ENCODE results near the gene IL4I1. TPM values are rescaled to one million over a fixed set of nuclear protein-coding genes. Genes with fewer than 3 reads are reported as not detected.
A peak's percentile ranks its signal among the peaks of the same experiment; 100 is the strongest.

IL4I1 gene
- total and polyA plus RNA-seq, 12 donors, result 0.26 to 26.9 (median 0.57) TPM; not detected in 3

DNA sequence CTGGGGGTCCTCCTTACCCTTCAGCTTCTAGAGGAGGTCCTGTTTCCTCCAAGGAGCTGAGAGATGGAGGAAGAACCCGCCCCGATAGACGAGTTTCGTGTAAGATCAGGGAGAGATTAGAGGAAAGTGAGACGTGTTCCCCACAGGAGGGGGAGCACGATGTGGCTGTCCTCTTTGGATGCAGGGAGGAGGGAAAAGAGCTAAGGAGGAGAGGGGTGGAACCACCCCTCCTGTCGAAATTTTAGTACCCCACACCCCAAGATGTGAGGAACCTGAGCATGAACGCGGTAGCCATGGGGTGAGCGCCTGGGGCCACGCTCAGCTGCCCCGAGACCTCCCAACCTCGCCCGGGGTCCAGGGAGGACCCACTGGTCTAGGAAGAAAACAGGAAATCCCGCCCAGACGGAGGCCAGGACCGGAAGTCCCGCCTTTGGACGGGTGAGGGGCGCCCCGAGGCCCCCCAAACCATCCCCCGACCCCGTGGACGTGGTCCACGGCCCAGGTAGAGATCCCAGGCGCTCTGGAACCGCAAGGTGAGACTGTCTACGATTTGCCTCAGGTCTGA, 20.7 kb downstream of the IL4I1 start:
- H3K4me1 ChIP-seq, result peaks cover 9 to 36% (median 26%) of the 10 kb centered on the region in 9 donors
- intact Hi-C loops (cut with DNase I), result loop anchor here in 4 of 10 donors (1.0 to 5.0 kb wide), 7 partner anchors 25 to 379 kb away; partner anchors contain the start of genes AP2A1 (in 2 of the 4), ATF5 (in 1 of the 4), FUZ (in 1 of the 4) and NUP62 (in 1 of the 4)

DNA sequence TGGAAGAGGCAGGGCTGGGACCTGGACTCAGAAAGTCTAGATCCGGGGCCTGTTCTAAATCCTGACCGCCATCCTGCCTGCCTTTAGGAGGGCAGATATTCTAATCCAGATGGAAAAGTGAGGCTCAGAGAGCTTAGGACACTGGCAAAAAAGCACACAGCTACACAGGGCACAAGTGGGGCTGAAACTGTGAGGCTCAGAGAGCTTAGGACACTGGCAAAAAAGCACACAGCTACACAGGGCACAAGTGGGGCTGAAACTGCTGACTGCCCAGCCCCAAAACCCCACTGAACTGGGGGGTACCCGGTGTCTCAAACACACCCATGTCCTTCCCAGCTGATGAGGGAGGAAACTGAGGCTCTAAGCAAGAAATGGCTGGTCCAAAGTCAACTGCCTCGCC, 21.5 kb downstream of the IL4I1 start:
- intact Hi-C loops (cut with DNase I), result loop anchor here in 3 of 10 donors (5.0 kb wide), 3 partner anchors 108 to 378 kb away; partner anchors contain the start of genes AP2A1 (in 2 of the 3), PRMT1 (in 1 of the 3) and RPS11 (in 1 of the 3)
- WGBS, 2 donors, result 83 to 86% methylated on average over 4 of the region's 4 CpGs

More for the DNA sequence above, 20.7 kb downstream of the IL4I1 start:
- DNase-seq (peak; percentile 72 to 74), ATAC-seq (peak in 6 of 8 donors; percentile 7 to 26 (median 10))
- Histone ChIP-seq H3K9me3 (no peaks in the 10 kb centered on the region), H3K4me3 (peak overlapping the region; percentile 61 to 95 (median 81)), H3K27ac (peak overlapping the region; percentile 91 to 99 (median 98)), H3K36me3 (peaks cover 0 to 44% (median 25%) of the 10 kb centered on the region in 9 donors), H3K27me3 (no peaks in the 10 kb centered on the region)
- TF ChIP-seq, protein P1, sequence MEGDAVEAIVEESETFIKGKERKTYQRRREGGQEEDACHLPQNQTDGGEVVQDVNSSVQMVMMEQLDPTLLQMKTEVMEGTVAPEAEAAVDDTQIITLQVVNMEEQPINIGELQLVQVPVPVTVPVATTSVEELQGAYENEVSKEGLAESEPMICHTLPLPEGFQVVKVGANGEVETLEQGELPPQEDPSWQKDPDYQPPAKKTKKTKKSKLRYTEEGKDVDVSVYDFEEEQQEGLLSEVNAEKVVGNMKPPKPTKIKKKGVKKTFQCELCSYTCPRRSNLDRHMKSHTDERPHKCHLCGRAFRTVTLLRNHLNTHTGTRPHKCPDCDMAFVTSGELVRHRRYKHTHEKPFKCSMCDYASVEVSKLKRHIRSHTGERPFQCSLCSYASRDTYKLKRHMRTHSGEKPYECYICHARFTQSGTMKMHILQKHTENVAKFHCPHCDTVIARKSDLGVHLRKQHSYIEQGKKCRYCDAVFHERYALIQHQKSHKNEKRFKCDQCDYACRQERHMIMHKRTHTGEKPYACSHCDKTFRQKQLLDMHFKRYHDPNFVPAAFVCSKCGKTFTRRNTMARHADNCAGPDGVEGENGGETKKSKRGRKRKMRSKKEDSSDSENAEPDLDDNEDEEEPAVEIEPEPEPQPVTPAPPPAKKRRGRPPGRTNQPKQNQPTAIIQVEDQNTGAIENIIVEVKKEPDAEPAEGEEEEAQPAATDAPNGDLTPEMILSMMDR (IDR thresholded peaks at IDR 0.05), result no peak
- WGBS, 2 donors, result 1% methylated on average over 28 of the region's 28 CpGs

DNA sequence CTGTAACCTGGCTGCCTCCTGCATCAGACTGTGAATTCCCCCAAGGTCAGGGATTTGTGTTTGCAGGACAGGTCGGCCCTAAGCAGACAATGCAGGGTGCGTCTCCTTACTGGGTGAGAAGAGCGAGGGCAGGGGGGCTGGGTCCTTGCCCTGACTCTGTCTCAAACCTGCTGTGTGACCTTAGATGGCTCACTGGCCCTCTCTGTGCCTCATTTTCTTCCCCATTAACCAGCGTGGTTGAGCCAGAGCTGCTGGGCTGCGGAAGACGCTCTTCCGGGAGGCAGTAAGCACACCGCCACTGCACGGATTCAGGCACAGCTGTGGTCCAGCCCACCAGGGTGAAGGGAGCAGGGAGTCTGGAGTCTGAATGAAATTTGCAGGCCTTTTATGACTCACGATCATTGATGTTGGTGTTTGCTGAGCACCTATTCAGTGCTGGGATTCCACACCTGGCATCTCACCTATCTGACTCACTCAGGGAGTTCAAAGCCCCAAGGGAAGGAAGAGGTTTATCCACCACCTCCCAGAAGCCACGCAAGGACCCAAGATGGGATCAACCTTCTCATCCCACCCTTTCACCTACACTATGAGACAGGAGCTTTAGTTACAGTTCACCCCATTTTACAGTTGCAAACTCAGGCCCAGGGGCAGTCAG, 22.1 kb downstream of the IL4I1 start:
- TF ChIP-seq, protein P1 (IDR thresholded peaks at IDR 0.05), result no peak
- no peak overlapping the region for H3K4me3 ChIP-seq
- H3K27ac ChIP-seq, result peak overlapping the region in 1 of 10 donors; percentile 98
- no peaks in the 10 kb centered on the region for H3K9me3 ChIP-seq
- 93 to 96% methylated on average over 11 of the region's 11 CpGs for WGBS, 2 donors
- H3K4me1 ChIP-seq, result peaks cover 12 to 48% (median 35%) of the 10 kb centered on the region in 9 donors
- peaks cover 0 to 37% (median 14%) of the 10 kb centered on the region in 9 donors for H3K36me3 ChIP-seq
- intact Hi-C loops (cut with DNase I), result loop anchor here in 3 of 10 donors (5.0 kb wide), 3 partner anchors 107 to 377 kb away; partner anchors contain the start of genes AP2A1 (in 2 of the 3), PRMT1 (in 1 of the 3) and RPS11 (in 1 of the 3)
- ATAC-seq (no peak), DNase-seq (no peak)
- H3K27me3 ChIP-seq, result no peaks in the 10 kb centered on the region

More for the DNA sequence above, 21.5 kb downstream of the IL4I1 start:
- Histone ChIP-seq H3K9me3 (no peaks in the 10 kb centered on the region), H3K4me3 (peak overlapping the region in 8 of 10 donors; percentile 61 to 89 (median 78)), H3K36me3 (peaks cover 0 to 42% (median 18%) of the 10 kb centered on the region in 9 donors), H3K27ac (peak overlapping the region in 7 of 10 donors; percentile 91 to 99 (median 98)), H3K27me3 (no peaks in the 10 kb centered on the region), H3K4me1 (peaks cover 9 to 43% (median 31%) of the 10 kb centered on the region in 9 donors)
- ATAC-seq (no peak), DNase-seq (no peak)
- TF ChIP-seq, protein P1 (IDR thresholded peaks at IDR 0.05), result no peak

DNA sequence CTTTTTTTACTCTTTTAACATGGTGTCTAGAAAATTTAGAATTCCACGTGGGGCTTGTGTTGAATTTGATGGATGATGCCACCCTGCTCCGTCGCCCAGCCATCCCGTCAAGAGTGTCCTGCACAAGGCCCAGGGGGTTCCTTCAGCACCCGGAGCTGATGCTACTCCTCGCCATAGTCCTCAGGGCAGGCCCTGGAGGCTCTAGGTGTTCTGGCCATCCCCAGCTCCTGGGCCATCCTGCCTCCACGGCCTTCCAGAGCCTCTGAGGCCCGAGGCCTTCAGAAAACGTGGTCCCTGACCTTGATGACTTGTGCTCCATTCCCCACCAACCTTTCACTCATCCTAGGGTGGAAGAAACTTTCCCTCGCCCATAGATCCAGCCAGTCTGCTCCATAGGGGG, 22.9 kb downstream of the IL4I1 start:
- no peaks in the 10 kb centered on the region for H3K9me3 ChIP-seq
- ATAC-seq (no peak), DNase-seq (no peak)
- no peak overlapping the region for H3K27ac ChIP-seq
- intact Hi-C loops (cut with DNase I), result no loop called here
- H3K4me1 ChIP-seq, result peaks cover 15 to 47% (median 35%) of the 10 kb centered on the region in 9 donors
- peaks cover 0 to 29% (median 6%) of the 10 kb centered on the region in 9 donors for H3K36me3 ChIP-seq
- no peaks in the 10 kb centered on the region for H3K27me3 ChIP-seq
- no peak overlapping the region for H3K4me3 ChIP-seq
- TF ChIP-seq, protein P1 (IDR thresholded peaks at IDR 0.05), result no peak
- WGBS, 2 donors, result 87 to 89% methylated on average over 10 of the region's 10 CpGs

Measured in heart right ventricle (tissue), 16 donors.